ENCODE results near the gene KREMEN2.

DNA sequence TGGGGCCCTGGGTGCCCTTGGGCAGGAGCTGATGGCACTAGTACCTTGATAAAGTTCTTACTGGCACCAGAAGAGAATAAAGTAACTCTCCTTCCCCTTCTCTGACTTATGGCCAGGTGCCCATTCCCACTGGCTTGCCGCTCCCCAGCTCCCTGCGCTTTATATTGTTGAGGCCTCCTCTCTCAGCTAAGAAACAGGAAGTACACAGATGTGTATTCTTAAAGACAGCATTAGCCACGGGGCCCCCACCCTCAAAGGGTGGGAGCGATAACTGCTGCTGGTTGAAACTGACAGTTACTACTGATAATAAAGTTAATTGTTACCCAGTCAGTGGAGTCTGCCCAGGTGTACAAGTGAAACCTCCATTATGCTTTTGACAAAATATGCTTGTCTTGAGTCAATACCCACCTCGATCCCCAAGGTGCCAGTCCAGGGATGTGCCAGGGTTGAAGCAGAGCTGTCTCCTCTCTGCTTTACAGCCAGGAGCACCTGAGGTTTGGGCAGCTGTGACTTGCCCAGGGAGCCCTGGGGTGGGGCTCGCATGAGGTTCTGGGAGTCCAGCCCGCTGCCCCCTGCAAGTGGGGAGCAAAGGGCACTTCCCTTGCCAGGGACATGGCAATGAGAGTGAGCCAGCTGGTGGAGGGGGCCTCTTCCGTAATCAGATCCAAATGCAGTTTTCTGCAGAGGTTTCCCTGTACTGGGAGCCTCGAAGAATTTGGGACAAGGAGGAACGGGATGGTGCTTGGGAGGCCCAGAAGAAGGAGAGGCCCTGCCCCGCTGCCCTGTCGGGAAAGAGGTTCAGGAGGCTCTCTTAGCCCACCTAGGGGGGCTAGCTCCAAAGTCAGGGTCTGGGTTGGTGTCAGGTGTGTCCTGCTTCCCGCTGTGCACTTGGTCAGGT is 43.2 kb downstream of the KREMEN2 start:
- TF ChIP-seq CTCF (conservative IDR thresholded peaks at IDR 0.05) (no peak), EZH2 (IDR thresholded peaks at IDR 0.05; ENCODE audit: low read depth) (no peak)

All from PC-9 (cell line).